Endothelial cell of umbilical vein (primary cell): ENCODE measurements around the gene DSEL. TPM values are rescaled to one million over a fixed set of nuclear protein-coding genes. Genes with fewer than 3 reads are reported as not detected.

Experiments
- BruUV-seq: library from RNA; stranded (reverse); fragments of 400-500 nt; replicated peaks from 2 replicates; lab custom pipeline; 2021; lab: Mats Ljungman, UMichigan
- CTCF ChIA-PET: fragments of 300-600, 350-600 bp; sonication (Branson Sonifier 250); formaldehyde crosslinking; loops from one replicate; lab custom pipeline; 2021; ENCODE audit warnings: antibody characterized with exemption, inconsistent platforms; lab: Charles Lee
- POLR2A ChIA-PET: fragments of 300-600, 350-600 bp; sonication (Branson Sonifier 250); formaldehyde crosslinking; loops from one replicate; lab custom pipeline; 2021; ENCODE audit warnings: antibody characterized with exemption, inconsistent platforms; lab: Charles Lee
- DNase-seq: peaks from one replicate; pipeline ENCODE4 v3.0.0-alpha.2; 2011; ENCODE audit warnings: low read depth, low spot score
- FAIRE-seq: peaks from 2 replicates; lab custom pipeline; 2011; peaks lifted over from hg19 to GRCh38; lab: Jason Lieb, UNC
- H2AFZ ChIP-seq: 2 replicates; pipeline ENCODE4 v1.6.0; 2012; ENCODE audit warnings: low read depth, low read length, control low read depth, inconsistent platforms
- H3K27ac ChIP-seq: 2 replicates; pipeline ENCODE4 v1.5.1; 2011; ENCODE audit warnings: low read depth, mild to moderate bottlenecking, control low read depth, low read length, moderate library complexity; ENCODE audit not compliant: insufficient read depth
- H3K27me3 ChIP-seq, 2 experiments: 2 replicates each; pipeline versions ENCODE4 v1.6.0 to v1.6.1; 2011; ENCODE audit warnings: low read length in 2 of 2, mixed read lengths in 1 of 2; ENCODE audit not compliant: control insufficient read depth in 2 of 2, insufficient read depth in 2 of 2
- H3K36me3 ChIP-seq, 2 experiments: 2 replicates in 1 of 2; 3 replicates in 1 of 2; pipeline ENCODE4 v1.5.1; 2011; ENCODE audit warnings: low read length in 2 of 2, mild to moderate bottlenecking in 1 of 2, moderate library complexity in 1 of 2; ENCODE audit not compliant: control insufficient read depth in 2 of 2, insufficient read depth in 2 of 2; ENCODE audit errors: extremely low read depth in 1 of 2
- H3K4me1 ChIP-seq: 3 replicates; pipeline ENCODE4 v1.5.1; 2011; ENCODE audit warnings: mild to moderate bottlenecking, low read length; ENCODE audit not compliant: control insufficient read depth, insufficient read depth; ENCODE audit errors: extremely low read depth
- H3K4me2 ChIP-seq: 2 replicates; pipeline ENCODE4 v1.6.1; 2011; ENCODE audit warnings: low read length, control low read depth, mixed read lengths; ENCODE audit not compliant: insufficient read depth
- H3K4me3 ChIP-seq, 3 experiments: fragments of 200-600 bp in 1 of 3; sonication (generic), shearing (Covaris generic) in 1 of 3; replicated peaks in 1 of 3; 2 replicates each; pipeline ENCODE4 v1.5.1; 2011 to 2016; ENCODE audit warnings: control low read depth in 3 of 3, low read length in 3 of 3, mild to moderate bottlenecking in 2 of 3, inconsistent platforms in 1 of 3, low read depth in 1 of 3, moderate library complexity in 1 of 3; ENCODE audit not compliant: insufficient read depth in 1 of 3
- H3K79me2 ChIP-seq: 2 replicates; pipeline ENCODE4 v1.6.0; 2012; ENCODE audit warnings: low read length, inconsistent platforms; ENCODE audit not compliant: control insufficient read depth, insufficient read depth
- H3K9ac ChIP-seq: replicated peaks from 2 replicates; pipeline ENCODE3; 2011; ENCODE audit warnings: low read length, control low read depth; ENCODE audit not compliant: insufficient read depth; ENCODE audit errors: extremely low read depth
- H3K9me1 ChIP-seq: replicated peaks from 3 replicates; pipeline ENCODE4 v1.6.0; 2011; ENCODE audit warnings: mild to moderate bottlenecking, low read length; ENCODE audit not compliant: control insufficient read depth, insufficient read depth; ENCODE audit errors: extremely low read depth
- H3K9me3 ChIP-seq: replicated peaks from 2 replicates; pipeline ENCODE4 v1.5.1; 2012; ENCODE audit warnings: low read length, inconsistent platforms; ENCODE audit not compliant: control insufficient read depth, insufficient read depth
- H4K20me1 ChIP-seq: replicated peaks from 2 replicates; pipeline ENCODE3; 2011; ENCODE audit warnings: mild to moderate bottlenecking, low read length; ENCODE audit not compliant: control insufficient read depth, insufficient read depth; ENCODE audit errors: extremely low read depth
- FOS ChIP-seq: IDR thresholded peaks from 2 replicates; pipeline ENCODE4 v1.6.1; 2011; ENCODE audit warnings: mild to moderate bottlenecking, low read length, moderate library complexity, borderline replicate concordance; ENCODE audit not compliant: insufficient read depth
- MYC ChIP-seq: IDR thresholded peaks from one replicate; pipeline ENCODE4 v1.6.1; 2011; ENCODE audit warnings: mild to moderate bottlenecking, low read depth, low read length
- POLR2A ChIP-seq: IDR thresholded peaks from 2 replicates; pipeline ENCODE4 v1.6.1; 2012; ENCODE audit warnings: low read depth, mild to moderate bottlenecking, control low read depth, low read length
- POLR2AphosphoS5 ChIP-seq: IDR thresholded peaks from 2 replicates; pipeline ENCODE4 v1.6.1; 2012; ENCODE audit warnings: low read depth, mild to moderate bottlenecking, control low read depth, low read length, moderate library complexity; ENCODE audit not compliant: insufficient read depth
- dilution Hi-C: fragments of 300-500 bp; cut with MboI; formaldehyde crosslinking; loops from one replicate; pipeline ENCODE4 v1.15.0; 2019; ENCODE audit warnings: low sequenced_read_pairs; ENCODE audit not compliant: extremely low pct_ligation_motif_present
- intact Hi-C: fragments of 100-400 bp; cut with micrococcal nuclease; formaldehyde crosslinking; loops from one replicate; pipeline ENCODE4 v1.10.0; 2022
- polyA plus RNA-seq, 4 experiments: library from polyadenylated mRNA; depleted of rRNA in 3 of 4; stranded (reverse) in 3 of 4; unstranded in 1 of 4; fragments of >200 nt; gene quantifications; 2 replicates each; pipeline versions ENCODE4 v1.2.1 to v1.2.3, GENCODE V29; 2011 to 2012; ENCODE audit warnings: missing spikeins in 1 of 4
- total RNA-seq: library from RNA; stranded (reverse); gene quantifications from 2 replicates; pipeline ENCODE4 v1.2.3, GENCODE V29; 2021
- TF ChIP-seq, protein P1 (sequence below), 2 donors: IDR thresholded peaks; 1 replicate in 1 of 2; 2 replicates in 1 of 2; pipeline ENCODE4 v1.5.1; 2011; ENCODE audit warnings: low read length in 2 of 2, mild to moderate bottlenecking in 2 of 2, moderate library complexity in 2 of 2, control low read depth in 1 of 2, inconsistent platforms in 1 of 2, low read depth in 1 of 2; ENCODE audit not compliant: insufficient read depth in 1 of 2; ENCODE audit errors: extremely low read depth in 1 of 2

DSEL gene
- total and polyA plus RNA-seq, 2 donors (not counting 3 experiments of a cell fraction or from before 2014, with no cell fraction given): 2.0 to 4.5 TPM

DNA sequence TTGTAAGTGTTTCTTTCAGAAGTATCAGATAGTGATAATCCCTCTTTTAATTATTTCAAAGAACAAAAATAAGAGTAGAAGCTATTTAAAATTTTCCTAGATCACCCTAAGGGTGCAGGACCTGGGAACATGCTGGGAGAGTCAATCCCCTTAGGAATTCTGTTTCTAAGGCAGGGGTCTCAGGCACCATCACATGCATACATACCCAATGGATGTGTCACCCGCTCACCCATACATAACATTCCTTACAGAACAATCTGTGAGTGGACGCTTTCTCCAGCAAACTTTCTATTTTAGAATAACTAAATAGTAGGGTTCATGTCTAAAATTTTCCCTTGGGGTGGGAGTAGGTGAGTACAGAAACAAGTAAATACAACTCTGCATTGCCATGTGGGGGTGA lies 8.4 kb downstream of the DSEL start:
- Histone ChIP-seq H3K9me1 (peaks cover 2% of the 10 kb centered on the region), H3K4me2 (no peak overlapping the region), H3K9me3 (no peaks in the 10 kb centered on the region), H3K4me3 (no peak overlapping the region), H2AFZ (no peak overlapping the region), H3K27ac (no peak overlapping the region), H3K36me3 (no peaks in the 10 kb centered on the region), H4K20me1 (no peaks in the 10 kb centered on the region), H3K9ac (no peak overlapping the region), H3K79me2 (no peaks in the 10 kb centered on the region), H3K27me3 (no peaks in the 10 kb centered on the region), H3K4me1 (no peaks in the 10 kb centered on the region)
- CTCF ChIA-PET: no interaction called here
- FAIRE-seq: no peak
- dilution Hi-C loops: no loop called here
- POLR2A ChIA-PET: no interaction called here
- no peak for DNase-seq
- BruUV-seq: no TSS peak
- intact Hi-C loops: no loop called here
- no peak for TF ChIP-seq MYC
- no peak for TF ChIP-seq POLR2A
- no peak for TF ChIP-seq FOS
- TF ChIP-seq POLR2AphosphoS5: no peak

DNA sequence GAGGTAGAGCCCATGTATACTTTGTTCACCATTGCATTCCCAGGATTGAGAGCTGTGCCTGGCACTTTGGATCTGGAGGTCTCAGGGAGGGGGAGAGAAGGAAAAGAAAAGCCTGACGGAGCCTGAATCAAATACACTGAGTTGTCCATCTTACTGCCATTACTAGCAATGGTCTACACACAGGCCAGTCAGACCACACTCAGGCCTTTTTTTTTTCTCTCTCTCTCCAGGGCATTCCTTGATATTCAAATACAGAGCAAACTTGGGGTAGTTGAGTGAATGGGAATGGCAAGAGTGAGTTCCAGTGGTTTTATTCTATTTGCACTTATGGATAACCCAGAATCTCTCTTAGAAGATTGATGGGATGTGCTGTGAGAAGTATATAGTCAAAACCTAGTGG lies 11.8 kb downstream of the DSEL start:
- Histone ChIP-seq H3K27me3 (no peaks in the 10 kb centered on the region), H3K36me3 (no peaks in the 10 kb centered on the region), H3K27ac (no peak overlapping the region), H3K4me3 (no peak overlapping the region), H3K9me3 (no peaks in the 10 kb centered on the region), H3K9ac (no peak overlapping the region), H4K20me1 (no peaks in the 10 kb centered on the region), H3K79me2 (no peaks in the 10 kb centered on the region), H3K9me1 (no peaks in the 10 kb centered on the region), H3K4me1 (no peaks in the 10 kb centered on the region), H3K4me2 (no peak overlapping the region), H2AFZ (no peak overlapping the region)
- no peak for FAIRE-seq
- no peak for DNase-seq
- dilution Hi-C loops: no loop called here
- intact Hi-C loops: no loop called here
- CTCF ChIA-PET: no interaction called here
- TF ChIP-seq, protein P1, sequence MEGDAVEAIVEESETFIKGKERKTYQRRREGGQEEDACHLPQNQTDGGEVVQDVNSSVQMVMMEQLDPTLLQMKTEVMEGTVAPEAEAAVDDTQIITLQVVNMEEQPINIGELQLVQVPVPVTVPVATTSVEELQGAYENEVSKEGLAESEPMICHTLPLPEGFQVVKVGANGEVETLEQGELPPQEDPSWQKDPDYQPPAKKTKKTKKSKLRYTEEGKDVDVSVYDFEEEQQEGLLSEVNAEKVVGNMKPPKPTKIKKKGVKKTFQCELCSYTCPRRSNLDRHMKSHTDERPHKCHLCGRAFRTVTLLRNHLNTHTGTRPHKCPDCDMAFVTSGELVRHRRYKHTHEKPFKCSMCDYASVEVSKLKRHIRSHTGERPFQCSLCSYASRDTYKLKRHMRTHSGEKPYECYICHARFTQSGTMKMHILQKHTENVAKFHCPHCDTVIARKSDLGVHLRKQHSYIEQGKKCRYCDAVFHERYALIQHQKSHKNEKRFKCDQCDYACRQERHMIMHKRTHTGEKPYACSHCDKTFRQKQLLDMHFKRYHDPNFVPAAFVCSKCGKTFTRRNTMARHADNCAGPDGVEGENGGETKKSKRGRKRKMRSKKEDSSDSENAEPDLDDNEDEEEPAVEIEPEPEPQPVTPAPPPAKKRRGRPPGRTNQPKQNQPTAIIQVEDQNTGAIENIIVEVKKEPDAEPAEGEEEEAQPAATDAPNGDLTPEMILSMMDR (IDR thresholded peaks at IDR 0.05; ENCODE audit: extremely low read depth in 1 of 2, insufficient read depth in 1 of 2, low read depth in 1 of 2, low read length in 2 of 2): no peak
- POLR2A ChIA-PET: no interaction called here
- no TSS peak for BruUV-seq
